ENCODE data around the gene LEFTY1. TPM values are rescaled to one million over a fixed set of nuclear protein-coding genes. Genes with fewer than 3 reads are reported as not detected.

Gene LEFTY1
- total and polyA plus RNA-seq, 2 of the 13 experiments (the other 11 are each of a cell fraction or from before 2014, with no cell fraction given): 0.29 to 0.79 TPM

DNA sequence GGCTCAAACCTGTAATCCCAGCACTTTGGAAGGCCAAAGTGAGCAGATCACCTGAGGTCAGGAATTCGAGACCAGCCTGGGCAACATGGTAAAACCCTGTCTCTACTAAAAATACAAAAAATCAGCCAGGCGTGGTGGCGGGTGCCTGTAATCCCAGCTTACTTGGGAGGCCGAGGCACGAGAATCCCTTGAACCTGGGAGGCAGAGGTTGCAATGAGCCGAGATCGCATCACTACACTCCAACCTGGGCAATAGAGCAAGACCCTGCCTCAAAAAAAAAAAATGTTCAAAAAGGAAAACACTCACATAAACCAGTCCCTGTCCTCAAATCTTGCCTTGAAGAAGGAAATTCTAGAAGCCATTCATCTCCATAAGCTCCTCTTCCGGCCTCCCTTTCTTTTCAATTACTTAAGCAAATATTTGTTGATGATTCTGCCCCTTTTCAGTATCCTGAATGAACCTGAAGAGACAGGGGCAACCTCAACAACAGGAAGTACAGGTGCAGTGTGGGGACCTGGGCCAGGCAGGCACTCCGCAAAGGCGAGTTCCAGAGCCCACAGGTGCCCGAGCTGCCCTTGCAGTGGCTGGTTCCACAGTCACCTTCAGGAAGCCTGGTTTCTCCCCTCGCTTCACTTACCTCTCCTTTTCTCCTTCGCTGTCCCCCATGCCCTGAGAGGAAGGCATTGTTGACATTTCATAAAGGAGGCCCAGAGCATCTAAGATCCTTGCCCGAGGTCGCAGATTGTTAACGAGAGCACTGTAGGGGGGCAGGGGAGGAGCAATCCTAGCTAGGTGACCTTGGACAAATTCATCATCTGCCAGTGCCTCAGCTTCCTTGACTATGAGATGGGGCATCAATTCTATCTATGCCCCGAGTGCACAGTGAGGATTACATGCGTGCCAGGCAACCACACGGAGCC is 8.9 kb upstream of the LEFTY1 start (continued):
- TF ChIP-seq ZNF709 (CRISPR knock-in tag; IDR thresholded peaks at IDR 0.05) (no peak), ZNF674 (CRISPR knock-in tag; IDR thresholded peaks at IDR 0.05; ENCODE audit: low read depth) (no peak), ATAD3A (CRISPR knock-in tag; IDR thresholded peaks at IDR 0.05) (no peak), ZNF44 (CRISPR knock-in tag; IDR thresholded peaks at IDR 0.05) (no peak), ELF1 (CRISPR knock-in tag; IDR thresholded peaks at IDR 0.05) (0 out of 2 replicates have a peak, but pooled peaks have one; percentile 35), ZSCAN9 (CRISPR knock-in tag; IDR thresholded peaks at IDR 0.05; ENCODE audit: borderline replicate concordance) (no peak), ZKSCAN5 (CRISPR knock-in tag; IDR thresholded peaks at IDR 0.05) (no peak), ZNF792 (CRISPR knock-in tag; IDR thresholded peaks at IDR 0.05) (0 out of 2 replicates have a peak, but pooled peaks have one; percentile 18)
- TF ChIP-seq, protein P1, sequence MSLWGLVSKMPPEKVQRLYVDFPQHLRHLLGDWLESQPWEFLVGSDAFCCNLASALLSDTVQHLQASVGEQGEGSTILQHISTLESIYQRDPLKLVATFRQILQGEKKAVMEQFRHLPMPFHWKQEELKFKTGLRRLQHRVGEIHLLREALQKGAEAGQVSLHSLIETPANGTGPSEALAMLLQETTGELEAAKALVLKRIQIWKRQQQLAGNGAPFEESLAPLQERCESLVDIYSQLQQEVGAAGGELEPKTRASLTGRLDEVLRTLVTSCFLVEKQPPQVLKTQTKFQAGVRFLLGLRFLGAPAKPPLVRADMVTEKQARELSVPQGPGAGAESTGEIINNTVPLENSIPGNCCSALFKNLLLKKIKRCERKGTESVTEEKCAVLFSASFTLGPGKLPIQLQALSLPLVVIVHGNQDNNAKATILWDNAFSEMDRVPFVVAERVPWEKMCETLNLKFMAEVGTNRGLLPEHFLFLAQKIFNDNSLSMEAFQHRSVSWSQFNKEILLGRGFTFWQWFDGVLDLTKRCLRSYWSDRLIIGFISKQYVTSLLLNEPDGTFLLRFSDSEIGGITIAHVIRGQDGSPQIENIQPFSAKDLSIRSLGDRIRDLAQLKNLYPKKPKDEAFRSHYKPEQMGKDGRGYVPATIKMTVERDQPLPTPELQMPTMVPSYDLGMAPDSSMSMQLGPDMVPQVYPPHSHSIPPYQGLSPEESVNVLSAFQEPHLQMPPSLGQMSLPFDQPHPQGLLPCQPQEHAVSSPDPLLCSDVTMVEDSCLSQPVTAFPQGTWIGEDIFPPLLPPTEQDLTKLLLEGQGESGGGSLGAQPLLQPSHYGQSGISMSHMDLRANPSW (CRISPR knock-in tag; IDR thresholded peaks at IDR 0.05; ENCODE audit: borderline replicate concordance): no peak
- TF ChIP-seq, protein P2, sequence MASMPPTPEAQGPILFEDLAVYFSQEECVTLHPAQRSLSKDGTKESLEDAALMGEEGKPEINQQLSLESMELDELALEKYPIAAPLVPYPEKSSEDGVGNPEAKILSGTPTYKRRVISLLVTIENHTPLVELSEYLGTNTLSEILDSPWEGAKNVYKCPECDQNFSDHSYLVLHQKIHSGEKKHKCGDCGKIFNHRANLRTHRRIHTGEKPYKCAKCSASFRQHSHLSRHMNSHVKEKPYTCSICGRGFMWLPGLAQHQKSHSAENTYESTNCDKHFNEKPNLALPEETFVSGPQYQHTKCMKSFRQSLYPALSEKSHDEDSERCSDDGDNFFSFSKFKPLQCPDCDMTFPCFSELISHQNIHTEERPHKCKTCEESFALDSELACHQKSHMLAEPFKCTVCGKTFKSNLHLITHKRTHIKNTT (CRISPR knock-in tag; IDR thresholded peaks at IDR 0.05): no peak
- TF ChIP-seq, protein P3, sequence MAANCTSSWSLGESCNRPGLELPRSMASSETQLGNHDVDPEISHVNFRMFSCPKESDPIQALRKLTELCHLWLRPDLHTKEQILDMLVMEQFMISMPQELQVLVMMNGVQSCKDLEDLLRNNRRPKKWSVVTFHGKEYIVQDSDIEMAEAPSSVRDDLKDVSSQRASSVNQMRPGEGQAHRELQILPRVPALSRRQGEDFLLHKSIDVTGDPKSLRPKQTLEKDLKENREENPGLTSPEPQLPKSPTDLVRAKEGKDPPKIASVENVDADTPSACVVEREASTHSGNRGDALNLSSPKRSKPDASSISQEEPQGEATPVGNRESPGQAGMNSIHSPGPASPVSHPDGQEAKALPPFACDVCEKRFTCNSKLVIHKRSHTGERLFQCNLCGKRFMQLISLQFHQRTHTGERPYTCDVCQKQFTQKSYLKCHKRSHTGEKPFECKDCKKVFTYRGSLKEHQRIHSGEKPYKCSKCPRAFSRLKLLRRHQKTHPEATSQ (CRISPR knock-in tag; IDR thresholded peaks at IDR 0.05; ENCODE audit: borderline replicate concordance): 0 out of 2 replicates have a peak, but pooled peaks have one; percentile 32
- TF ChIP-seq, protein P4, sequence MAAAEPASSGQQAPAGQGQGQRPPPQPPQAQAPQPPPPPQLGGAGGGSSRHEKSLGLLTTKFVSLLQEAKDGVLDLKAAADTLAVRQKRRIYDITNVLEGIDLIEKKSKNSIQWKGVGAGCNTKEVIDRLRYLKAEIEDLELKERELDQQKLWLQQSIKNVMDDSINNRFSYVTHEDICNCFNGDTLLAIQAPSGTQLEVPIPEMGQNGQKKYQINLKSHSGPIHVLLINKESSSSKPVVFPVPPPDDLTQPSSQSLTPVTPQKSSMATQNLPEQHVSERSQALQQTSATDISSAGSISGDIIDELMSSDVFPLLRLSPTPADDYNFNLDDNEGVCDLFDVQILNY (CRISPR knock-in tag; conservative IDR thresholded peaks at IDR 0.05): no peak
- TF ChIP-seq, protein P5, sequence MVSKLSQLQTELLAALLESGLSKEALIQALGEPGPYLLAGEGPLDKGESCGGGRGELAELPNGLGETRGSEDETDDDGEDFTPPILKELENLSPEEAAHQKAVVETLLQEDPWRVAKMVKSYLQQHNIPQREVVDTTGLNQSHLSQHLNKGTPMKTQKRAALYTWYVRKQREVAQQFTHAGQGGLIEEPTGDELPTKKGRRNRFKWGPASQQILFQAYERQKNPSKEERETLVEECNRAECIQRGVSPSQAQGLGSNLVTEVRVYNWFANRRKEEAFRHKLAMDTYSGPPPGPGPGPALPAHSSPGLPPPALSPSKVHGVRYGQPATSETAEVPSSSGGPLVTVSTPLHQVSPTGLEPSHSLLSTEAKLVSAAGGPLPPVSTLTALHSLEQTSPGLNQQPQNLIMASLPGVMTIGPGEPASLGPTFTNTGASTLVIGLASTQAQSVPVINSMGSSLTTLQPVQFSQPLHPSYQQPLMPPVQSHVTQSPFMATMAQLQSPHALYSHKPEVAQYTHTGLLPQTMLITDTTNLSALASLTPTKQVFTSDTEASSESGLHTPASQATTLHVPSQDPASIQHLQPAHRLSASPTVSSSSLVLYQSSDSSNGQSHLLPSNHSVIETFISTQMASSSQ (IDR thresholded peaks at IDR 0.05; ENCODE audit: low read depth): no peak
- TF ChIP-seq, protein P5 (CRISPR knock-in tag; IDR thresholded peaks at IDR 0.05; ENCODE audit: borderline replicate concordance): no peak
- TF ChIP-seq, protein P6, sequence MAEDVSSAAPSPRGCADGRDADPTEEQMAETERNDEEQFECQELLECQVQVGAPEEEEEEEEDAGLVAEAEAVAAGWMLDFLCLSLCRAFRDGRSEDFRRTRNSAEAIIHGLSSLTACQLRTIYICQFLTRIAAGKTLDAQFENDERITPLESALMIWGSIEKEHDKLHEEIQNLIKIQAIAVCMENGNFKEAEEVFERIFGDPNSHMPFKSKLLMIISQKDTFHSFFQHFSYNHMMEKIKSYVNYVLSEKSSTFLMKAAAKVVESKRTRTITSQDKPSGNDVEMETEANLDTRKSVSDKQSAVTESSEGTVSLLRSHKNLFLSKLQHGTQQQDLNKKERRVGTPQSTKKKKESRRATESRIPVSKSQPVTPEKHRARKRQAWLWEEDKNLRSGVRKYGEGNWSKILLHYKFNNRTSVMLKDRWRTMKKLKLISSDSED (CRISPR knock-in tag; IDR thresholded peaks at IDR 0.05): no peak
- TF ChIP-seq, protein P7, sequence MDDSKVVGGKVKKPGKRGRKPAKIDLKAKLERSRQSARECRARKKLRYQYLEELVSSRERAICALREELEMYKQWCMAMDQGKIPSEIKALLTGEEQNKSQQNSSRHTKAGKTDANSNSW (CRISPR knock-in tag; IDR thresholded peaks at IDR 0.05; ENCODE audit: borderline replicate concordance): no peak
